Kasumi-1 (cell line): ENCODE data around the gene MRPL42.
A peak's percentile ranks its signal among the peaks of the same experiment; 100 is the strongest.
"Not testable (repeated sequence)": the region's sequence is repeated elsewhere in the genome, so short reads cannot be mapped to it uniquely, and the experiment has no call there.

Source experiments
- DNase-seq, 2 experiments: peaks; one replicate each; lab custom pipeline; 2025; lab: John Stamatoyannopoulos, UW

The MRPL42 gene

GRCh38 chr12:93467351-93468007 is at the start of gene MRPL42:
TSS of gene MRPL42 (plus strand) at chr12:93467514. CDS start at chr12:93469286, 1,772 bp downstream.
- peak; percentile 84 to 89 for DNase-seq

GRCh38 chr12:93417967-93418480 is 49.3 kb upstream of the MRPL42 start:
- DNase-seq: no peak

- peak; percentile 66 to 85 for DNase-seq
Observed at GRCh38 chr12:93419388-93420034, 47.8 kb upstream of the MRPL42 start.

GRCh38 chr12:93422050-93422449 is 45.3 kb upstream of the MRPL42 start:
- no peak for DNase-seq

- no peak for DNase-seq
Observed at GRCh38 chr12:93425736-93426411, 41.4 kb upstream of the MRPL42 start.

- no peak for DNase-seq
Observed at GRCh38 chr12:93426412-93426805, 40.9 kb upstream of the MRPL42 start.

GRCh38 chr12:93427779-93428564 is 39.3 kb upstream of the MRPL42 start:
- no peak for DNase-seq

- no peak for DNase-seq
Observed at GRCh38 chr12:93429448-93429847, 37.9 kb upstream of the MRPL42 start.

GRCh38 chr12:93429852-93430251 is 37.5 kb upstream of the MRPL42 start:
- DNase-seq: no peak

GRCh38 chr12:93430280-93430679 is 37.0 kb upstream of the MRPL42 start:
- DNase-seq: no peak

- not testable (repeated sequence) for DNase-seq
Observed at GRCh38 chr12:93432031-93432430, 35.3 kb upstream of the MRPL42 start.

- no peak for DNase-seq
Observed at GRCh38 chr12:93434256-93434865, 33.0 kb upstream of the MRPL42 start.

- DNase-seq: no peak
Observed at GRCh38 chr12:93438266-93439050, 28.9 kb upstream of the MRPL42 start.

GRCh38 chr12:93440043-93440835 is 27.1 kb upstream of the MRPL42 start:
- DNase-seq: no peak

GRCh38 chr12:93441081-93441616 is 26.2 kb upstream of the MRPL42 start:
- no peak for DNase-seq

GRCh38 chr12:93441617-93442410 is 25.5 kb upstream of the MRPL42 start, which contains the start of gene UBE2N:
TSS of gene UBE2N (minus strand) at chr12:93441947. CDS start at chr12:93441884, 63 bp downstream.
- DNase-seq: peak; percentile 94 to 95

- DNase-seq: no peak
Observed at GRCh38 chr12:93442411-93443340, 24.6 kb upstream of the MRPL42 start.

- DNase-seq: no peak
Observed at GRCh38 chr12:93443576-93443975, 23.7 kb upstream of the MRPL42 start.
